ENCODE data around the gene CNOT4. TPM values are rescaled to one million over a fixed set of nuclear protein-coding genes. Genes with fewer than 3 reads are reported as not detected.

The CNOT4 gene
- total RNA-seq, 4 donors from 2014 or later = 17.8 to 35.0 (median 26.2) TPM

DNA sequence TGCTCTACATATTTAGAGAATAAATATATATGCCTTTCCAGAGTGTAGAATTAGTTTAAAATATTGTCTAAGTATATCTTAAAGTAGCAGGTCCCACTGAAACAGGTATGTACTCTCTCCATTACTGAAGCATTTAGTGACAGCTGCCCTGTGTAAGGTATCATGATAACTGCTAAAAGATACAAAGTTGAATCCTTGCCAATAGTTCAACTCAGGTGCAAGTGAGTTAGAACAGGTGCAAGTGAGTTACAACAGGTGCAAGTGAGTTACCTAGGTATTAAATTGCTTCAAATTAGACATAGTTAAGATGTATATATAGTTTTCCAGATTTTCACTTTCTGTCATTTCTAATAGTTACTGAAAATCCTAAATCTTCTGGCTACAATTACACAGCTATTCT is 119.1 kb downstream of the CNOT4 start:
- no peaks in the 10 kb centered on the region for H3K9me3 ChIP-seq
- H3K27me3 ChIP-seq = no peaks in the 10 kb centered on the region
- no peak overlapping the region for H3K27ac ChIP-seq
- peaks cover 0 to 37% of the 10 kb centered on the region in 2 donors for H3K36me3 ChIP-seq
- H3K4me1 ChIP-seq = peaks cover 0 to 10% (median 4%) of the 10 kb centered on the region in 3 donors
- H3K4me3 ChIP-seq = no peak overlapping the region
- no peak for ATAC-seq
- TF ChIP-seq EP300 (IDR thresholded peaks at IDR 0.05) (no peak), POLR2AphosphoS5 (IDR thresholded peaks at IDR 0.05) (no peak), POLR2A (IDR thresholded peaks at IDR 0.05) (no peak)
- TF ChIP-seq, protein P1, sequence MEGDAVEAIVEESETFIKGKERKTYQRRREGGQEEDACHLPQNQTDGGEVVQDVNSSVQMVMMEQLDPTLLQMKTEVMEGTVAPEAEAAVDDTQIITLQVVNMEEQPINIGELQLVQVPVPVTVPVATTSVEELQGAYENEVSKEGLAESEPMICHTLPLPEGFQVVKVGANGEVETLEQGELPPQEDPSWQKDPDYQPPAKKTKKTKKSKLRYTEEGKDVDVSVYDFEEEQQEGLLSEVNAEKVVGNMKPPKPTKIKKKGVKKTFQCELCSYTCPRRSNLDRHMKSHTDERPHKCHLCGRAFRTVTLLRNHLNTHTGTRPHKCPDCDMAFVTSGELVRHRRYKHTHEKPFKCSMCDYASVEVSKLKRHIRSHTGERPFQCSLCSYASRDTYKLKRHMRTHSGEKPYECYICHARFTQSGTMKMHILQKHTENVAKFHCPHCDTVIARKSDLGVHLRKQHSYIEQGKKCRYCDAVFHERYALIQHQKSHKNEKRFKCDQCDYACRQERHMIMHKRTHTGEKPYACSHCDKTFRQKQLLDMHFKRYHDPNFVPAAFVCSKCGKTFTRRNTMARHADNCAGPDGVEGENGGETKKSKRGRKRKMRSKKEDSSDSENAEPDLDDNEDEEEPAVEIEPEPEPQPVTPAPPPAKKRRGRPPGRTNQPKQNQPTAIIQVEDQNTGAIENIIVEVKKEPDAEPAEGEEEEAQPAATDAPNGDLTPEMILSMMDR (IDR thresholded peaks at IDR 0.05) = no peak

DNA sequence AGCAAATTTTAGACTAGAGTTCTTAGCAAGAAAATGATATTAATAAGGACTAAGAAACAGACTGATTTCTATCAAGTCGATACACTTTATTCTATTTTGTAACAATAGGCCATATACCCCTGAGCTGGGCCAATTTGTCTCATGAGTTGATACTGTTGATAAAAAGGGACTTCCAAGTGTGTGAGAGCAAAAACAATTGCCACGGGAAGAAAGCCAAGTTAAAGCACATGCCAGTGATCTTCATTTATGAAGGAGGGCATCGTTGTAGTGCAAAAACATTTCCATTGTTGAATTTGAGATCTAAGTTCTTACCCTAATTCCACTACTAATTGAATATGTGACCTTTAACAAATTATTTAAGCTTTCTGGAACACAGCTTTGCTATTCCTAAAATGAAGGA is 119.9 kb downstream of the CNOT4 start:
- Histone ChIP-seq H3K27me3 (no peaks in the 10 kb centered on the region), H3K36me3 (peaks cover 0 to 29% of the 10 kb centered on the region in 2 donors), H3K9me3 (no peaks in the 10 kb centered on the region), H3K4me3 (no peak overlapping the region), H3K27ac (no peak overlapping the region), H3K4me1 (peaks cover 0 to 15% (median 4%) of the 10 kb centered on the region in 3 donors)
- WGBS, 2 donors (ENCODE audit: low coverage in 1 of 2) = 45 to 57% methylated on average over 3 of the region's 3 CpGs
- no peak for ATAC-seq
- TF ChIP-seq, protein P1 (IDR thresholded peaks at IDR 0.05) = no peak
- no peak for TF ChIP-seq POLR2AphosphoS5 (IDR thresholded peaks at IDR 0.05)
- no peak for TF ChIP-seq POLR2A (IDR thresholded peaks at IDR 0.05)
- TF ChIP-seq EP300 (IDR thresholded peaks at IDR 0.05) = no peak

DNA sequence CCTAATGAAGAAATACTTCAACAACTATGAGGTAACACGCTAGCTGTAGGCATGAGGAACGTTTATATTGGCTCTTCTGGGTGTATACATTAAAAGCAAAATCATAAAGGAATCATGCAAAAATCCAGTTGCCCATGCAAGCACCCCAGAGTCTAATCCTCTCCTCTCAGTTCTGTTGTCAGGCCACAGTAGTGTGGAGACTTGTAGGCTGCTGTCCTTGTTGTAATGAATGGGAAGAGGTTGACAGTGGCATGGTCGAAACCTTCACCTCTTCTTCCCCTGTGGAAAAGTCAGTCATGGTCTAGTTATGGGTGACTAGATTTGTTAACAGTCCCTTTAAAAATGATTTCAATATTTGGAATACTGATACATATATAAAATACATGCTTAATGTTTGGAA is 121.3 kb downstream of the CNOT4 start:
- TF ChIP-seq, protein P1 (IDR thresholded peaks at IDR 0.05) = no peak
- TF ChIP-seq POLR2AphosphoS5 (IDR thresholded peaks at IDR 0.05) (no peak), EP300 (IDR thresholded peaks at IDR 0.05) (no peak), POLR2A (IDR thresholded peaks at IDR 0.05) (no peak)
- H3K4me3 ChIP-seq = no peak overlapping the region
- peaks cover 0 to 15% of the 10 kb centered on the region in 2 donors for H3K36me3 ChIP-seq
- ATAC-seq = no peak
- WGBS, 2 donors (ENCODE audit: low coverage in 1 of 2) = 71 to 92% methylated on average over 3 of the region's 3 CpGs
- no peaks in the 10 kb centered on the region for H3K27me3 ChIP-seq
- peaks cover 0 to 15% (median 4%) of the 10 kb centered on the region in 3 donors for H3K4me1 ChIP-seq
- H3K27ac ChIP-seq = no peak overlapping the region
- no peaks in the 10 kb centered on the region for H3K9me3 ChIP-seq

DNA sequence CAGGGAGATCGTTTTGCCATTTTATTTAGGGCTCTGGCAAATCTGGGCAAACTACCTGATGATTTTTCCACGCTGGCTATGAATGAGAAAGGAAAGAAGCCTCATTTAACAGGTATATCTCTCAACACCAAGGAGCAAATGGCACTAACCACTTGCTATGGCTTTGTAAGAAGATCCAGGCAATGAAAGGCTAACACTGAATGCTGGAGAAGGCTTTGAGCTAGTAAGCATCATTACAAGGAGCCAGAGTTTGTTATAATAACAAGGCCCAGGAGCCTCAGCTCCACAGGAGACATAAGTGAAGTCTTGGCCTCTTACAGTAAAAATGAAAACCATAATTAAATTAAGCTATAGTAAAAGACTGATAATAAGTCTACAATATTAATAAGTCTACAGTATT is 123.1 kb downstream of the CNOT4 start:
- TF ChIP-seq, protein P1 (IDR thresholded peaks at IDR 0.05) = no peak
- TF ChIP-seq EP300 (IDR thresholded peaks at IDR 0.05) (no peak), POLR2A (IDR thresholded peaks at IDR 0.05) (no peak), POLR2AphosphoS5 (IDR thresholded peaks at IDR 0.05) (no peak)
- H3K27me3 ChIP-seq = no peaks in the 10 kb centered on the region
- peaks cover 0 to 4% of the 10 kb centered on the region in 2 donors for H3K36me3 ChIP-seq
- H3K9me3 ChIP-seq = no peaks in the 10 kb centered on the region
- no peak for ATAC-seq
- no peak overlapping the region for H3K27ac ChIP-seq
- no peak overlapping the region for H3K4me3 ChIP-seq
- WGBS, 2 donors (ENCODE audit: low coverage in 1 of 2) = 75 to 86% methylated on average over 2 of the region's 2 CpGs
- peaks cover 0 to 15% (median 4%) of the 10 kb centered on the region in 3 donors for H3K4me1 ChIP-seq

DNA sequence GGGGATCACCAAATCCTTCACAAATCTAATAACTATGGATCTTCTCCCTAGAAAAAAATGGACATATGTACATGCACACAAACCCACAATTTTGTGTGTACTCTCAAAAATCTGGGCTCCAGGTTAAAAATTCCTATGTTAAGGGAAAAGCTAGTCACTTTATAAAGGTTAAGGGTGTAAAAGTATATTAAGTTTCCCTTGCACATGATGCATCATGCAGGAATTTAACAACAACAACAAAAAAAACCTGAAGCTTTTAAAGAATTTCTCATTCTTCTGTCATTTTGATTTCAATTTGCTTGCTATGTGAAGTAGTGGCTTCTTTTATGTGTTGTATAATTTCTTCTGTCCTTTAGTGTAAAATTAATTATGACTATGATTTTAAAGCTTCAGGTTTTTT is 123.7 kb downstream of the CNOT4 start:
- TF ChIP-seq POLR2A (IDR thresholded peaks at IDR 0.05) (no peak), EP300 (IDR thresholded peaks at IDR 0.05) (no peak), POLR2AphosphoS5 (IDR thresholded peaks at IDR 0.05) (no peak)
- TF ChIP-seq, protein P1 (IDR thresholded peaks at IDR 0.05) = no peak
- no peak for ATAC-seq
- Histone ChIP-seq H3K36me3 (peaks cover 0 to 4% of the 10 kb centered on the region in 2 donors), H3K27me3 (no peaks in the 10 kb centered on the region), H3K4me1 (peaks cover 0 to 15% (median 4%) of the 10 kb centered on the region in 3 donors), H3K27ac (no peak overlapping the region), H3K9me3 (no peaks in the 10 kb centered on the region), H3K4me3 (no peak overlapping the region)
